IMR-90 (cell line): ENCODE data around the gene LTB4R. TPM values are rescaled to one million over a fixed set of nuclear protein-coding genes. Genes with fewer than 3 reads are reported as not detected.

ENCODE experiments used
- ATAC-seq: fragments of 200-7000 bp; cut with Tn5 transposase; 2 replicates; pipeline ENCODE4 v1.9.1; 2020; ENCODE audit warnings: low read depth, mild to moderate bottlenecking, moderate library complexity
- BruUV-seq: library from RNA; stranded (reverse); fragments of 400-500 nt; replicated peaks from 2 replicates; lab custom pipeline; 2021; lab: Mats Ljungman, UMichigan
- CTCF ChIA-PET: fragments of 300-600 bp; formaldehyde crosslinking; extraction: SDS; loops from one replicate; lab custom pipeline; 2021; ENCODE audit warnings: antibody characterized with exemption; lab: Yijun Ruan, JAX
- POLR2A ChIA-PET: fragments of 300-600 bp; sonication (Branson Sonifier 250); formaldehyde crosslinking; loops from one replicate; lab custom pipeline; 2022; ENCODE audit warnings: antibody characterized with exemption; ENCODE audit not compliant: unreplicated experiment; lab: Charles Lee
- DNase-seq: peaks from one replicate; pipeline ENCODE4 v3.0.0; 2013
- H2AFZ ChIP-seq: replicated peaks from 2 replicates; pipeline ENCODE3; 2013; ENCODE audit warnings: low read length, mild to moderate bottlenecking; ENCODE audit not compliant: poor library complexity
- H2AK5ac ChIP-seq: 2 replicates; pipeline ENCODE4 v1.6.1; 2013; ENCODE audit warnings: low read depth, low read length, inconsistent platforms
- H2AK9ac ChIP-seq: replicated peaks from 2 replicates; pipeline ENCODE3; 2013; ENCODE audit warnings: mild to moderate bottlenecking, low read depth, low read length, moderate library complexity; ENCODE audit not compliant: poor library complexity
- H2BK120ac ChIP-seq: 2 replicates; pipeline ENCODE4 v1.6.1; 2013; ENCODE audit warnings: low read depth, low read length, inconsistent platforms
- H2BK15ac ChIP-seq: 3 replicates; pipeline ENCODE4 v1.6.1; 2013; ENCODE audit warnings: low read depth, low read length, inconsistent platforms
- H2BK20ac ChIP-seq: 2 replicates; pipeline ENCODE4 v1.6.1; 2013; ENCODE audit warnings: low read depth, mild to moderate bottlenecking, inconsistent platforms, low read length, moderate library complexity
- H2BK5ac ChIP-seq: 2 replicates; pipeline ENCODE4 v1.6.1; 2013; ENCODE audit warnings: mild to moderate bottlenecking, low read depth, low read length, inconsistent platforms; ENCODE audit not compliant: poor library complexity, severe bottlenecking
- H3K14ac ChIP-seq: replicated peaks from 2 replicates; pipeline ENCODE4 v1.6.1; 2013; ENCODE audit warnings: low read depth, low read length, inconsistent platforms
- H3K18ac ChIP-seq: 2 replicates; pipeline ENCODE4 v1.6.1; 2013; ENCODE audit warnings: low read depth, low read length, control low read depth
- H3K23ac ChIP-seq: 2 replicates; pipeline ENCODE4 v1.6.1; 2013; ENCODE audit warnings: low read depth, low read length, inconsistent platforms
- H3K27ac ChIP-seq: 2 replicates; pipeline ENCODE4 v1.5.1; 2013; ENCODE audit warnings: mild to moderate bottlenecking, control low read depth, low read length; ENCODE audit not compliant: insufficient read depth
- H3K27me3 ChIP-seq: 2 replicates; pipeline ENCODE4 v1.6.1; 2013; ENCODE audit warnings: low read length; ENCODE audit not compliant: control insufficient read depth, insufficient read depth
- H3K36me3 ChIP-seq: 2 replicates; pipeline ENCODE4 v1.6.1; 2013; ENCODE audit warnings: low read length, mixed read lengths; ENCODE audit not compliant: control insufficient read depth, insufficient read depth
- H3K4ac ChIP-seq: 2 replicates; pipeline ENCODE4 v1.6.1; 2013; ENCODE audit warnings: low read depth, low read length, inconsistent platforms
- H3K4me1 ChIP-seq: 2 replicates; pipeline ENCODE4 v1.6.1; 2013; ENCODE audit warnings: low read length, mixed read lengths; ENCODE audit not compliant: control insufficient read depth, insufficient read depth
- H3K4me2 ChIP-seq: 2 replicates; pipeline ENCODE4 v1.6.1; 2013; ENCODE audit warnings: low read depth, mild to moderate bottlenecking, control low read depth, low read length, moderate library complexity
- H3K4me3 ChIP-seq: 2 replicates; pipeline ENCODE4 v1.5.1; 2013; ENCODE audit warnings: low read depth, mild to moderate bottlenecking, control low read depth, low read length, moderate library complexity; ENCODE audit not compliant: insufficient read depth
- H3K56ac ChIP-seq: 2 replicates; pipeline ENCODE4 v1.6.1; 2013; ENCODE audit warnings: low read length, inconsistent platforms; ENCODE audit not compliant: insufficient read depth; ENCODE audit errors: extremely low read depth
- H3K79me1 ChIP-seq, 2 experiments: 2 replicates each; pipeline ENCODE4 v1.6.1; 2013; ENCODE audit warnings: low read length in 2 of 2, inconsistent platforms in 1 of 2, low read depth in 1 of 2
- H3K9ac ChIP-seq: 2 replicates; pipeline ENCODE4 v1.6.1; 2013; ENCODE audit warnings: low read depth, low read length, control low read depth
- H3K9me1 ChIP-seq: 2 replicates; pipeline ENCODE4 v1.6.1; 2013; ENCODE audit warnings: low read length, inconsistent platforms; ENCODE audit not compliant: insufficient read depth
- H3K9me3 ChIP-seq: 2 replicates; pipeline ENCODE4 v1.6.1; 2013; ENCODE audit warnings: low read length; ENCODE audit not compliant: control insufficient read depth, insufficient read depth
- H4K20me1 ChIP-seq: 2 replicates; pipeline ENCODE4 v1.6.1; 2013; ENCODE audit warnings: low read length, inconsistent platforms; ENCODE audit not compliant: insufficient read depth
- H4K5ac ChIP-seq: 2 replicates; pipeline ENCODE4 v1.6.1; 2013; ENCODE audit warnings: mild to moderate bottlenecking, low read depth, low read length, control low read depth
- H4K8ac ChIP-seq, 2 experiments: 2 replicates each; pipeline ENCODE4 v1.6.1; 2013; ENCODE audit warnings: low read depth in 2 of 2, low read length in 2 of 2, control low read depth in 1 of 2, inconsistent platforms in 1 of 2
- H4K91ac ChIP-seq: 2 replicates; pipeline ENCODE4 v1.6.1; 2013; ENCODE audit warnings: low read depth, low read length, inconsistent platforms; ENCODE audit not compliant: insufficient read depth
- BHLHE40 ChIP-seq: fragments of 150-350 bp; IDR thresholded peaks from 2 replicates; pipeline ENCODE4 v1.6.1; 2016; ENCODE audit warnings: mild to moderate bottlenecking, low read depth, low read length
- CEBPB ChIP-seq: IDR thresholded peaks from 2 replicates; pipeline ENCODE4 v1.6.1; 2012; ENCODE audit warnings: low read depth, low read length, improper control_type of control experiment
- CHD1 ChIP-seq: IDR thresholded peaks from 2 replicates; pipeline ENCODE4 v1.6.1; 2012; ENCODE audit warnings: low read depth, low read length, improper control_type of control experiment
- CTCF ChIP-seq: conservative IDR thresholded peaks from 2 replicates; pipeline ENCODE4 v1.5.1; 2012; ENCODE audit warnings: mild to moderate bottlenecking, low read depth, low read length, improper control_type of control experiment
- FOS ChIP-seq: fragments of 150-350 bp; IDR thresholded peaks from 2 replicates; pipeline ENCODE4 v1.6.1; 2016; ENCODE audit warnings: low read depth, low read length
- MAFK ChIP-seq: IDR thresholded peaks from 2 replicates; pipeline ENCODE4 v1.6.1; 2012; ENCODE audit warnings: low read depth, low read length, improper control_type of control experiment
- MAZ ChIP-seq: IDR thresholded peaks from 2 replicates; pipeline ENCODE4 v1.6.1; 2012; ENCODE audit warnings: low read depth, mild to moderate bottlenecking, low read length, improper control_type of control experiment, moderate library complexity, borderline replicate concordance
- MXI1 ChIP-seq: IDR thresholded peaks from 2 replicates; pipeline ENCODE4 v1.6.1; 2012; ENCODE audit warnings: low read depth, mild to moderate bottlenecking, low read length, moderate library complexity, borderline replicate concordance
- NFE2L2 ChIP-seq: fragments of 150-350 bp; IDR thresholded peaks from 2 replicates; pipeline ENCODE4 v1.6.1; 2016; ENCODE audit warnings: low read depth, mild to moderate bottlenecking, low read length
- POLR2A ChIP-seq: IDR thresholded peaks from 2 replicates; pipeline ENCODE4 v1.6.1; 2012; ENCODE audit warnings: mild to moderate bottlenecking, low read depth, low read length
- RAD21 ChIP-seq: IDR thresholded peaks from 2 replicates; pipeline ENCODE4 v1.6.1; 2012; ENCODE audit warnings: low read length, improper control_type of control experiment
- RCOR1 ChIP-seq: IDR thresholded peaks from 2 replicates; pipeline ENCODE4 v1.6.1; 2012; ENCODE audit warnings: mild to moderate bottlenecking, low read length, improper control_type of control experiment; ENCODE audit not compliant: insufficient replicate concordance
- RFX5 ChIP-seq: IDR thresholded peaks from 2 replicates; pipeline ENCODE4 v1.8.0; 2012; ENCODE audit warnings: low read depth, mild to moderate bottlenecking, low read length, moderate library complexity
- SMC3 ChIP-seq: fragments of 150-350 bp; IDR thresholded peaks from 2 replicates; pipeline ENCODE4 v1.6.1; 2016; ENCODE audit warnings: low read depth, mild to moderate bottlenecking, antibody characterized with exemption, low read length, moderate library complexity
- USF2 ChIP-seq: fragments of 150-350 bp; IDR thresholded peaks from 2 replicates; pipeline ENCODE4 v1.6.1; 2017; ENCODE audit warnings: mild to moderate bottlenecking, antibody characterized with exemption, low read length, low read depth
- WGBS, 2 experiments: methylation state at CpG; one replicate each; pipeline versions ENCODE4 v1.1.5 to v1.1.7; 2013; ENCODE audit warnings: missing lambda C conversion rate in 2 of 2; ENCODE audit not compliant: insufficient read length in 1 of 2; ENCODE audit errors: extremely low coverage in 2 of 2; 5-methylcytosine and 5-hydroxymethylcytosine counted together
- dilution Hi-C: fragments of 300-500 bp; cut with HindIII; formaldehyde crosslinking; loops from one replicate; pipeline ENCODE4 v1.14.3; 2018; ENCODE audit warnings: low sequenced_read_pairs; ENCODE audit not compliant: unreplicated experiment
- in situ Hi-C: fragments of 300-500 bp; cut with MboI; formaldehyde crosslinking; loops from 3 replicates; pipeline ENCODE4 v1.14.3; 2019; ENCODE audit warnings: low sequenced_read_pairs, inconsistent platforms, mixed read lengths
- intact Hi-C: fragments of 100-400 bp; cut with micrococcal nuclease; formaldehyde crosslinking; loops from 2 replicates; pipeline ENCODE4 v1.10.0; 2022
- polyA plus RNA-seq, 3 experiments: library from polyadenylated mRNA; depleted of rRNA; stranded (reverse); fragments of >200 nt; gene quantifications; 2 replicates each; pipeline ENCODE4 v1.2.3, GENCODE V29; 2012; ENCODE audit warnings: low replicate concordance in 1 of 3
- total RNA-seq: library from RNA; depleted of rRNA; stranded (reverse); fragments of >200 nt; gene quantifications from 2 replicates; pipeline ENCODE4 v1.2.3, GENCODE V29; 2012
- TF ChIP-seq, protein P1 (sequence below): fragments of 150-350 bp; IDR thresholded peaks from 2 replicates; pipeline ENCODE4 v1.6.1; 2016; ENCODE audit warnings: low read depth, mild to moderate bottlenecking, low read length, moderate library complexity, borderline replicate concordance

The LTB4R gene
- total and polyA plus RNA-seq, 2 of the 4 experiments (the other 2 are of a cell fraction): 0.18 to 2.3 TPM

DNA sequence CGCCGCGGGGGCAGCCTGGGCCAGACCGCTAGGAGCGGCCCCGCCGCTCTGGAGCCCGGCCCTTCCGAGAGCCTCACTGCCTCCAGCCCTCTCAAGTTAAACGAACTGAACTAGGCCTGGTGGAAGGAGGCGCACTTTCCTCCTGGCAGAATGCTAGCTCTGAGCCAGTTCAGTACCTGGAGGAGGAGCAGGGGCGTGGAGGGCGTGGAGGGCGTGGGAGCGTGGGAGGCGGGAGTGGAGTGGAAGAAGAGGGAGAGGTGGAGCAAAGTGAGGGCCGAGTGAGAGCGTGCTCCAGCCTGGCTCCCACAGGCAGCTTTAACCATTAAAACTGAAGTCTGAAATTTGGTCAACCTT is 5.3 kb downstream of the LTB4R start:
- Histone ChIP-seq H3K4ac (no peak overlapping the region), H3K14ac (no peak overlapping the region), H2AK5ac (peak overlapping the region; percentile 28; the same call in 1 of the 2 replicates), H3K18ac (no peak overlapping the region), H3K4me1 (no peaks in the 10 kb centered on the region), H3K56ac (no peak overlapping the region), H2BK120ac (no peak overlapping the region), H3K4me2 (no peak overlapping the region), H3K4me3 (no peak overlapping the region), H4K20me1 (no peaks in the 10 kb centered on the region; the same call in 1 of the 2 replicates), H3K27ac (no peak overlapping the region), H3K79me1 (no peaks in the 10 kb centered on the region), H2BK5ac (no peak overlapping the region), H4K8ac (no peak overlapping the region), H2BK15ac (no peak overlapping the region), H3K36me3 (no peaks in the 10 kb centered on the region), H3K9me1 (peaks cover 6% of the 10 kb centered on the region), H2AK9ac (no peak overlapping the region), H3K9ac (no peak overlapping the region), H4K5ac (no peak overlapping the region), H4K91ac (no peak overlapping the region), H3K9me3 (no peaks in the 10 kb centered on the region), H3K27me3 (peaks cover 37% of the 10 kb centered on the region), H3K23ac (no peak overlapping the region), H2AFZ (peak overlapping the region; percentile 64), H2BK20ac (no peak overlapping the region)
- DNase-seq: no peak
- dilution Hi-C loops (no loop called here), in situ Hi-C loops (no loop called here), intact Hi-C loops (no loop called here)
- POLR2A ChIA-PET: no interaction called here
- no TSS peak for BruUV-seq
- no peak for TF ChIP-seq MAFK
- no peak for TF ChIP-seq CEBPB
- no peak for TF ChIP-seq CTCF
- no peak for TF ChIP-seq RAD21
- no peak for TF ChIP-seq POLR2A
- TF ChIP-seq RFX5: no peak
- TF ChIP-seq FOS: no peak
- no peak for TF ChIP-seq CHD1
- no peak for TF ChIP-seq BHLHE40
- TF ChIP-seq, protein P1, sequence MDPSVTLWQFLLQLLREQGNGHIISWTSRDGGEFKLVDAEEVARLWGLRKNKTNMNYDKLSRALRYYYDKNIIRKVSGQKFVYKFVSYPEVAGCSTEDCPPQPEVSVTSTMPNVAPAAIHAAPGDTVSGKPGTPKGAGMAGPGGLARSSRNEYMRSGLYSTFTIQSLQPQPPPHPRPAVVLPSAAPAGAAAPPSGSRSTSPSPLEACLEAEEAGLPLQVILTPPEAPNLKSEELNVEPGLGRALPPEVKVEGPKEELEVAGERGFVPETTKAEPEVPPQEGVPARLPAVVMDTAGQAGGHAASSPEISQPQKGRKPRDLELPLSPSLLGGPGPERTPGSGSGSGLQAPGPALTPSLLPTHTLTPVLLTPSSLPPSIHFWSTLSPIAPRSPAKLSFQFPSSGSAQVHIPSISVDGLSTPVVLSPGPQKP: no peak
- no peak for TF ChIP-seq MXI1
- TF ChIP-seq MAZ: no peak
- no peak for TF ChIP-seq SMC3
- TF ChIP-seq RCOR1: no peak
- TF ChIP-seq NFE2L2: no peak
- no peak for TF ChIP-seq USF2
- CTCF ChIA-PET: no interaction called here
- 22% methylated on average over 10 of the region's 18 CpGs; no CpG with 5 or more reads in 1 of the 2 experiments for WGBS, 2 experiments
- ATAC-seq: no peak; the same call in 1 of the 2 replicates
